NT2/D1 (cell line): ENCODE measurements around the gene UBN2.

Experiments
- SUZ12 ChIP-seq: IDR thresholded peaks from 2 replicates; pipeline ENCODE4 v1.6.1; 2011; ENCODE audit not compliant: insufficient read length, insufficient read depth; ENCODE audit errors: extremely low read depth
- YY1 ChIP-seq: IDR thresholded peaks from 2 replicates; pipeline ENCODE4 v1.6.1; 2011; ENCODE audit not compliant: insufficient read length, insufficient read depth
- ZNF274 ChIP-seq: IDR thresholded peaks from 2 replicates; pipeline ENCODE4 v1.6.1; 2011; ENCODE audit warnings: mild to moderate bottlenecking, low read depth, low read length

DNA sequence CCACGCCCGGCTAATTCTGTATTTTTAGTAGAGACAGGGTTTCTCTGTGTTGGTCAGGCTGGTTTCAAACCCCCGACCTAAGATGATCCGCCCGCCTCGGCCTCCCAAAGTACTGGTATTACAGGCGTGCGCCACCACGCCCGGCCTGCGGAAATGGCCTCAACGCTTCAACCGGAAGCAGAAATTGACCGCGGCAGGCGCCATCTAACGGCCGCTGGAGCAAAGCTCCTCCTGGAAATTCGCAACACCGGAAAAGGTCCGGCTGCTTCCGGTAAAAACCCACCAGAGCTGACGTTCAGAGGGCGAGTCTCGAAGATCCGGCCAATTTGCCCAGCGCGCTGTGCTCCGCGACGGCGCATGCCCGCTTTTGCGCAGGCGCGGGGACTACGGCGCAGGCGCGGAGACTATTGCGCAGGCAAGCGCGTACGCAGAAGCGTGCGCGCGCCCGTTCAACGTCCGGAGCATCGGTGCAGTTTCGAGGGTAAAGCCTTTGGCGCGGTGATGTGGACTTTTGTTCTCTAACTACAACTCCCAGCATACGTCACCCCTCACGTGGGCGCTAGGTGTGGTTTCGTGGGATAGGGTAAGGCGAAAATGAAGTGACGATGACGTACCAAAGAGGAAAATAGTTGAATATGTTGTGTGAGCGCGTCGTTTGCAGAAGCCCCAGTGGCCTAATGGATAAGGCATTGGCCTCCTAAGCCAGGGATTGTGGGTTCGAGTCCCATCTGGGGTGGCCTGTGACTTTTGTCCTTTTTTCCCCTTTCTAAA is 109.2 kb downstream of the UBN2 start:
- TF ChIP-seq YY1 (no peak), ZNF274 (no peak), SUZ12 (no peak)
